Measurements from ENCODE around the gene SUGCT. TPM values are rescaled to one million over a fixed set of nuclear protein-coding genes. Genes with fewer than 3 reads are reported as not detected.

The SUGCT gene
- total RNA-seq, 1 experiment from 2014 or later: 5.4 TPM

DNA sequence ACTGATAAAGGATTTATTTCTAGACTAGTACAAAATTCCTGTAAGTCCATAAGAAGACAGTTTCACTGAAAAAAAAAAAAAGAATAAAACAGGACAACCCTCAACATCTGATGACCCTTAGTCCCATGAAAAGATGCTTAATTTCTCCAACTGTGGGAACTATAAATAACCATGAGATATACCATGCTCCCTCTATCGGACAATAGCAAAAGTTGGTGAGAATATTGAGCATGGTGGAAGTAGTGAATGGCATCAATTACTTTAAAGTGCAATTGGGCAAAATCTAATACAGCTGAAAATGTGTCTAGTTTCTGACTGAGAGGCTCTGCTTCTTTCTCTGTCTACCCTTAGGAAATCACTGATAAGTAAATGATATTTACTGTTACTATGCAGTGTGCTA, 348.8 kb downstream of the SUGCT start:
- Histone ChIP-seq H3K79me1 (ENCODE audit: insufficient read depth, low read depth, low read length, poor library complexity, severe bottlenecking) (no peaks in the 10 kb centered on the region), H3K9me3 (ENCODE audit: control insufficient read depth, low read depth, low read length) (no peaks in the 10 kb centered on the region), H3K4me2 (ENCODE audit: insufficient read depth, insufficient read length, low read length) (no peak overlapping the region), H3K9ac (ENCODE audit: extremely low read depth, insufficient read length, low read length) (no peak overlapping the region), H2BK120ac (ENCODE audit: low read depth, low read length, poor library complexity, severe bottlenecking) (no peak overlapping the region), H4K91ac (ENCODE audit: insufficient read length, low read depth, low read length) (no peak overlapping the region), H2AFZ (ENCODE audit: low read length) (no peak overlapping the region), H2BK15ac (ENCODE audit: low read depth, low read length) (no peak overlapping the region), H2BK12ac (ENCODE audit: insufficient read length, low read depth, low read length) (no peak overlapping the region), H3K18ac (ENCODE audit: insufficient read length, low read depth, low read length) (no peak overlapping the region), H3K23ac (ENCODE audit: insufficient read length, low read depth, low read length) (no peak overlapping the region), H3K79me2 (ENCODE audit: insufficient read depth, low read length) (no peaks in the 10 kb centered on the region), H3K4me1 (ENCODE audit: insufficient read depth, low read length) (no peaks in the 10 kb centered on the region), H3K14ac (ENCODE audit: insufficient read depth, low read length) (no peak overlapping the region), H3T11ph (ENCODE audit: low read length) (no peak overlapping the region), H4K20me1 (ENCODE audit: control insufficient read depth, insufficient read depth, insufficient read length) (no peaks in the 10 kb centered on the region), H2BK20ac (ENCODE audit: low read depth, low read length, poor library complexity, severe bottlenecking) (no peak overlapping the region), H4K5ac (ENCODE audit: insufficient read length, low read depth, low read length) (no peak overlapping the region), H3K23me2 (ENCODE audit: insufficient read length, low read depth, low read length, poor library complexity, severe bottlenecking) (no peaks in the 10 kb centered on the region), H3K27ac (ENCODE audit: insufficient read length, low read depth, low read length) (no peak overlapping the region), H4K8ac (replicated peaks; ENCODE audit: insufficient read length, low read depth, low read length) (no peak overlapping the region), H3K27me3 (ENCODE audit: insufficient read depth, low read length) (no peaks in the 10 kb centered on the region), H3K4ac (ENCODE audit: low read depth, low read length) (no peak overlapping the region), H3K56ac (ENCODE audit: insufficient read length, low read depth, low read length) (no peak overlapping the region), H2BK5ac (ENCODE audit: insufficient read length, low read length) (no peak overlapping the region), H2AK5ac (ENCODE audit: insufficient read length, low read length) (no peak overlapping the region)
- DNase-seq: no peak
- no peak overlapping the region for H3K4me3 Mint-ChIP-seq
- WGBS (ENCODE audit: extremely low coverage, insufficient read length, low lambda C conversion rate): no CpG with 5 or more reads among the region's 1 CpG
- no peaks in the 10 kb centered on the region for H3K4me1 Mint-ChIP-seq
- H3K36me3 Mint-ChIP-seq (ENCODE audit: insufficient read depth in 1 of 3, low read depth in 3 of 3): no peaks in the 10 kb centered on the region
- no peak overlapping the region for H3K27ac Mint-ChIP-seq
- no peak for TF ChIP-seq CTCF (conservative IDR thresholded peaks at IDR 0.05)
- no peaks in the 10 kb centered on the region for H3K27me3 Mint-ChIP-seq (ENCODE audit: low read depth)
- H3K9me3 Mint-ChIP-seq: no peaks in the 10 kb centered on the region
